Mononuclear cell (primary cell): Measurements from ENCODE around the gene P2RX2. TPM values are rescaled to one million over a fixed set of nuclear protein-coding genes. Genes with fewer than 3 reads are reported as not detected.

Source experiments
- H3K27me3 ChIP-seq: 2 replicates; pipeline ENCODE4 v1.6.0; 2011; ENCODE audit warnings: low read length, control low read depth; ENCODE audit not compliant: insufficient read depth
- H3K4me1 ChIP-seq: 2 replicates; pipeline ENCODE4 v1.5.1; 2011; ENCODE audit warnings: mild to moderate bottlenecking, low read length, control low read depth; ENCODE audit not compliant: insufficient read depth
- H3K4me3 ChIP-seq: 2 replicates; pipeline ENCODE4 v1.5.1; 2011; ENCODE audit warnings: mild to moderate bottlenecking, low read length, moderate library complexity
- H3K9me3 ChIP-seq: 2 replicates; pipeline ENCODE4 v1.5.1; 2011; ENCODE audit warnings: low read depth, mild to moderate bottlenecking, control low read depth, low read length
- total RNA-seq: library from RNA; depleted of rRNA; stranded (reverse); fragments of >200 nt; gene quantifications from one replicate; pipeline ENCODE4 v1.2.3, GENCODE V29; 2012

P2RX2 gene
- total RNA-seq, 1 donor = 0.10 TPM

- Histone ChIP-seq H3K4me1 (peaks cover 6% of the 10 kb centered on the region), H3K27me3 (peaks cover 2% of the 10 kb centered on the region), H3K4me3 (no peak overlapping the region)
Observed at GRCh38 chr12:132604668-132605441, 13.7 kb upstream of the P2RX2 start.

DNA sequence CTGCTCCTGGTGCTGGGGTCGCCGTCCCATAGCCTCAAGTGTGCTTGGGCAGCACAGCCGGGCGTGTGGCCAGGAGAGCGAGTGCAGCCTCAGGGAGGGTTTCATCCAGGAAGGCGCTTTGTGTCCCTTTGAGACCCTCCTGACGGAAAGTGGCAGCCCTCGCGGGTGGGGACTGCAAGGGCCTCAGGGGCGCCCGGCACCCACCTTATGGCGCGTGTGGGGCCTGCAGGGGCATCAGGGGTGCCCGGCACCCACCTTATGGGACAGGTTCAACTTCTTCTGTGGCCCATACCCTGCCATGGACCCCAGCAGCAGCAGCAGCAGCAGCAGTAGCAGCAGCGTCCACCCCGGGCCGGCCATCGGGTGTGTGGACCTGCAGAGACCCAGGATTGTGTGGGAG is 12.7 kb upstream of the P2RX2 start:
- H3K27me3 ChIP-seq = peaks cover 11% of the 10 kb centered on the region
- H3K4me1 ChIP-seq = peaks cover 5% of the 10 kb centered on the region
- H3K4me3 ChIP-seq = no peak overlapping the region
- no peaks in the 10 kb centered on the region for H3K9me3 ChIP-seq

More at GRCh38 chr12:132604668-132605441, 13.7 kb upstream of the P2RX2 start:
- no peaks in the 10 kb centered on the region for H3K9me3 ChIP-seq

DNA sequence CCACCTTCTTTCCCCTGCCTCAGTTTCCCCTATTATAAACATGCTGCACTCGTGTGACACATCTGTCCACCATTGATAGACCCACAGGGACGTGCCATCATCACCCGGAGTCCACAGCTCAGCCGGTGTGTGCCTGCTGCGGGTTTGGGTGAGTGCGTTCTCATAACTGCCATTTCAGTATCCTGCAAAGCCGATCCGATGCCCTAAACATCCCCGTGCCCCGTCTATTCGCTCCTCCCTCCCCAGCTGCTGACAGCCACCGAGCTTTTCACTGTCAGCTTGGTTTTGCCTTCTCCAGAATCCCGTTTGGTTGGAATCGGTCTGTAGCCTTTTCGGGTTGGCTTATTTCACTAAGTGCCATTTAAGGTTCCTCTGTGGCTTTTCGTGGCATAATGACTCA is 12.1 kb upstream of the P2RX2 start:
- Histone ChIP-seq H3K9me3 (no peaks in the 10 kb centered on the region), H3K27me3 (peaks cover 11% of the 10 kb centered on the region), H3K4me1 (peaks cover 5% of the 10 kb centered on the region), H3K4me3 (no peak overlapping the region)

GRCh38 chr12:132606927-132607326 is 11.6 kb upstream of the P2RX2 start:
- H3K27me3 ChIP-seq = peaks cover 11% of the 10 kb centered on the region
- peaks cover 5% of the 10 kb centered on the region for H3K4me1 ChIP-seq
- H3K4me3 ChIP-seq = no peak overlapping the region
- no peaks in the 10 kb centered on the region for H3K9me3 ChIP-seq

DNA sequence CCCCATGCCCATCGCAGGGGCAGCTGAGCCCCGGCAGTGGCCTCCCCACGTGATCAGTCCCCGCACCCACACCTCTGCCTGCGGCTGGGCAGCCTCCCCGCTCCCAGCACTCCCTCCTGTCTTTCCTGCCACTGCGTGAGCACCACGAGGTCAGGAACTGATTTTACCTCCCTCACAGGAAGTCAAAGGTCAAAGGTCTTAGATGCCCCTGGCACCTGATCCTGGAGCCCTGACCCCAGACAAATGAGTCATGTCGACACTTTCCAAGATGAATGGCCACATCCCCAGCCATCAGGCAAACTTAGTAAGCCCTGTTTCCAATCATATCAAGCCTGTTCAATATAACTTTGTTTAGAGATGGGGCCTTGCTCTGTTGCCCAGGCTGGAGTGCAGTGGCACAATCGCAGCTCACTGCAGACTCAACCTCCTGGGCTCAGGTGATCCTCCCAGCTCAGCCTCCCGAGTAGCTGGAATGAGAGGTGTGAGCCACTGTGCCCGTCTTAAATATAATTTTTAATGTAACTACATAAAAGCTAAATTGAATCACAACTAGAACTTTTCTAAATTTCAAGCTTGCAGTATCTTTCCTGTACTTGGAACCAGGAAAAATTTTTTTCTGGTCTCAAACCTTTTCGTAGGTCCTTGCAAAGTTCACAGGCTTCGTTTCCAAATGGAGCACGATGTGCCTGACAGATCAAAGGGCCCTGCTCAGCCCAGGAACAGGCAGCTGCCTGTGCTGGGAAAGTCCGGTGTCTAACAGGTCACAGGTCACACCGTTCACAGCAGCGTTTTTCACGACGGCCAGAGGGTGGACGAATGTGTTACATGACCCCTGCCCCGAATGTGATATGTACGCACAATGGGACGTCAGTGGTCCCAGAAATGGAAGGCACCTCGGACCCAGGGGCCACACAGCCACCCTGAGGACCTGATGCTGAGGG is 10.1 kb upstream of the P2RX2 start:
- Histone ChIP-seq H3K9me3 (no peaks in the 10 kb centered on the region), H3K4me1 (peaks cover 5% of the 10 kb centered on the region), H3K27me3 (peaks cover 11% of the 10 kb centered on the region), H3K4me3 (no peak overlapping the region)

- Histone ChIP-seq H3K9me3 (no peaks in the 10 kb centered on the region), H3K27me3 (peaks cover 14% of the 10 kb centered on the region), H3K4me3 (no peak within 1 kb of the TSS), H3K4me1 (peaks cover 8% of the 10 kb centered on the region)
Observed at GRCh38 chr12:132610051-132610759, 8.4 kb upstream of the P2RX2 start, which contains the start of gene LRCOL1. TSS of gene LRCOL1 (minus strand) at chr12:132610582. CDS start at chr12:132606251, 4,331 bp downstream.

- H3K4me1 ChIP-seq = peaks cover 8% of the 10 kb centered on the region
- H3K9me3 ChIP-seq = no peaks in the 10 kb centered on the region
- peaks cover 22% of the 10 kb centered on the region for H3K27me3 ChIP-seq
- H3K4me3 ChIP-seq = no peak overlapping the region
Observed at GRCh38 chr12:132610866-132611602, 7.5 kb upstream of the P2RX2 start.

- no peaks in the 10 kb centered on the region for H3K9me3 ChIP-seq
- no peak overlapping the region for H3K4me3 ChIP-seq
- H3K4me1 ChIP-seq = peaks cover 8% of the 10 kb centered on the region
- H3K27me3 ChIP-seq = peaks cover 28% of the 10 kb centered on the region
Observed at GRCh38 chr12:132611620-132612019, 7.0 kb upstream of the P2RX2 start.

GRCh38 chr12:132614029-132614428 is 4.5 kb upstream of the P2RX2 start:
- Histone ChIP-seq H3K4me1 (peaks cover 13% of the 10 kb centered on the region), H3K27me3 (peaks cover 45% of the 10 kb centered on the region)

DNA sequence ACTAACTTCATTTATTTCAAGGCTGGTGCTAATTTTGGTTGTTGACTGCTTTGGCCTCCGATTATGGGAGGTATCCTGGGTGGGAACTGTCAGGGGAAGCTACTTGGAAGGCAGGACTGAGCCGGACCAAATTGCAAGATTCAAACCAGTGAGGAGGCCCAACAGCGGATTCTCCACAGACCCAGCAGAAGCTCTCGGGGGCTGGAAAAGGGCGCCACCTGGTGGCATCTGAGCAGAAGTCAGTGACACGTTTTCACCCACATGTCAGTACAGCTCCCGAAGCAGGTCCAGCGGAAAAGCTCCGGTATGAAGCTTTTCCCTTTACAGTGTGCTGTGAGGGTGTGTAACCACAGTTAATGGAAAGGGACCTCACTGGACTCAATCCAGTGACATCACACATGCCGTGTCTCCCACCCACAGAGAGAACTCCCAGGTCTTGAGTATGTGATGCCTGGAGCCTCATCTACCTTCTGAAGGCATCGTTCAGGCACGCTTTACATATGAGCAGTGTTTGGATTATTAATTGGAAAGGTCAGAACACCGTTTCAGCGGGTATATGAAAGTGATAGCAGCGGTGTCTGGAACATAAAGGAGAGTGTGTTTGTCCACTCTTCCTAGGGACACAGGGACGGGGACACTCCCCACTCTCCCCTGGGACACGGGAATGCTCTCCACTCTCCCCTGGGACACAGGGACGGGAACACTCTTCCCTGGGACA is 3.6 kb upstream of the P2RX2 start:
- no peak overlapping the region for H3K4me3 ChIP-seq
- H3K27me3 ChIP-seq = peaks cover 41% of the 10 kb centered on the region
- peaks cover 11% of the 10 kb centered on the region for H3K4me1 ChIP-seq
- H3K9me3 ChIP-seq = peaks cover 7% of the 10 kb centered on the region

More at GRCh38 chr12:132614029-132614428, 4.5 kb upstream of the P2RX2 start:
- H3K9me3 ChIP-seq = peaks cover 7% of the 10 kb centered on the region
- no peak overlapping the region for H3K4me3 ChIP-seq

GRCh38 chr12:132615579-132616038 is 3.0 kb upstream of the P2RX2 start:
- Histone ChIP-seq H3K4me3 (no peak overlapping the region), H3K9me3 (peaks cover 7% of the 10 kb centered on the region), H3K27me3 (peaks cover 37% of the 10 kb centered on the region), H3K4me1 (peaks cover 7% of the 10 kb centered on the region)

DNA sequence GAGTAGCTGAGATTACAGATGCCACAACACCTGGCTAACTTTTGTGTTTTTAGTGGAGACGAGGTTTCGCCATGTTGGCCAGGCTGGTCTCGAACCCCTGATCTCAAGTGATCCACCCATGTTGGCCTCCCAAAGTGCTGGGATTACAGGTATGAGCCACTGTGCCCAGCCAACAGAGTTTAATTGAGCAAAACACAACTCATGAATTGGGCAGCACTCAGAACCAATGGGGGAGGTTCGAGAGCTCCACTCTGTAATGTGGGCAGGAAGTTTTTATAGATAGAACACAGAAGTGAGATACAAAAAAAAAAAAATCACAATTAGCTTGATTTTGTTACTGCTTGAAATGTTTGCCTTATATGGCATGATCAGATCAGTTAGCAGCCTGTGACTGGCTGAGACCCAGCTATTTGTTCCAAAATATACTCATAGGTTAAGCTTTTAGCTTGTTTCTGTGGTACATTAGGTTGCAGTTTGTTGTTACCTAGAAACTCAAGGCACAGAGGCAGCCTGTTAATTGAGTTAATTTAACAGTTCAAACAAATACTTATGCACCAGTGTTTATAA is 1.4 kb upstream of the P2RX2 start:
- peaks cover 7% of the 10 kb centered on the region for H3K4me1 ChIP-seq
- peaks cover 34% of the 10 kb centered on the region for H3K27me3 ChIP-seq
- no peak overlapping the region for H3K4me3 ChIP-seq
- peaks cover 7% of the 10 kb centered on the region for H3K9me3 ChIP-seq
